Measurements from ENCODE around the gene MTFR2. TPM values are rescaled to one million over a fixed set of nuclear protein-coding genes. Genes with fewer than 3 reads are reported as not detected.

MTFR2 gene
- total and polyA plus RNA-seq, 2 of the 13 experiments (the other 11 are each of a cell fraction or from before 2014, with no cell fraction given), result 6.7 to 10.7 TPM

- TF ChIP-seq PHF5A (CRISPR knock-in tag; IDR thresholded peaks at IDR 0.05; ENCODE audit: low read depth, unreplicated experiment), result no peak
- TF ChIP-seq ETV5 (CRISPR knock-in tag; IDR thresholded peaks at IDR 0.05; ENCODE audit: borderline replicate concordance), result peak; percentile 93
- no peak for TF ChIP-seq ZNF17 (CRISPR knock-in tag; IDR thresholded peaks at IDR 0.05)
- peak; percentile 62; the same call in 1 of the 2 replicates for TF ChIP-seq EED (CRISPR knock-in tag; IDR thresholded peaks at IDR 0.05)
- TF ChIP-seq ZNF816 (CRISPR knock-in tag; IDR thresholded peaks at IDR 0.05; ENCODE audit: borderline replicate concordance), result peak; percentile 11; the same call in 1 of the 2 replicates
- TF ChIP-seq CREB1 (IDR thresholded peaks at IDR 0.05), result peak; percentile 90
- TF ChIP-seq CREB1 (CRISPR knock-in tag; IDR thresholded peaks at IDR 0.05), result peak; percentile 95
- TF ChIP-seq ADNP (CRISPR knock-in tag; IDR thresholded peaks at IDR 0.05), result no peak
- no peak for TF ChIP-seq ZNF276 (CRISPR knock-in tag; IDR thresholded peaks at IDR 0.05; ENCODE audit: low read depth)
- peak; percentile 66; the same call in 1 of the 2 replicates for TF ChIP-seq CSRNP1 (CRISPR knock-in tag; IDR thresholded peaks at IDR 0.05)
- TF ChIP-seq ZNF543 (CRISPR knock-in tag; IDR thresholded peaks at IDR 0.05), result peak; percentile 71
- TF ChIP-seq RBM39 (IDR thresholded peaks at IDR 0.05; ENCODE audit: low read depth, low read length, poor library complexity, severe bottlenecking), result peak; percentile 99
- 0 out of 2 replicates have a peak, but pooled peaks have one; percentile 50 for TF ChIP-seq MAZ (IDR thresholded peaks at IDR 0.05; ENCODE audit: borderline replicate concordance, low read depth, low read length)
- peak; percentile 59 for TF ChIP-seq MAZ (CRISPR knock-in tag; IDR thresholded peaks at IDR 0.05; ENCODE audit: low read depth)
- no peak for TF ChIP-seq ZNF644 (CRISPR knock-in tag; IDR thresholded peaks at IDR 0.05; ENCODE audit: low read depth)
- TF ChIP-seq SRSF9 (IDR thresholded peaks at IDR 0.05; ENCODE audit: borderline replicate concordance, insufficient read depth, low read depth, low read length, poor library complexity, severe bottlenecking), result no peak
- no peak; the same call in none of the 2 replicates for TF ChIP-seq KDM4B (CRISPR knock-in tag; IDR thresholded peaks at IDR 0.05)
- no peak for TF ChIP-seq ZNF3 (CRISPR knock-in tag; IDR thresholded peaks at IDR 0.05)
- TF ChIP-seq ZFP62 (CRISPR knock-in tag; IDR thresholded peaks at IDR 0.05), result no peak
- TF ChIP-seq ZNF235 (CRISPR knock-in tag; IDR thresholded peaks at IDR 0.05; ENCODE audit: borderline replicate concordance), result no peak
- no peak for TF ChIP-seq RFX1 (IDR thresholded peaks at IDR 0.05)
- no peak; the same call in none of the 2 replicates for TF ChIP-seq BRD4 (CRISPR knock-in tag; IDR thresholded peaks at IDR 0.05)
- no peak; the same call in 1 of the 2 replicates for TF ChIP-seq ARID3A (IDR thresholded peaks at IDR 0.05; ENCODE audit: low read depth, low read length)
- no peak for TF ChIP-seq ZNF775 (CRISPR knock-in tag; IDR thresholded peaks at IDR 0.05; ENCODE audit: borderline replicate concordance)
- TF ChIP-seq ZFP90 (CRISPR knock-in tag; IDR thresholded peaks at IDR 0.05; ENCODE audit: borderline replicate concordance), result no peak; the same call in 1 of the 2 replicates
- TF ChIP-seq POLR2AphosphoS2 (IDR thresholded peaks at IDR 0.05; ENCODE audit: low read depth, low read length), result peak; percentile 95
Observed at GRCh38 chr6:136289579-136290409, 39.7 kb upstream of the MTFR2 start, which contains the start of gene BCLAF1 (continued).

Data from HepG2 (cell line).